ENCODE measurements around the gene PELI1. TPM values are rescaled to one million over a fixed set of nuclear protein-coding genes. Genes with fewer than 3 reads are reported as not detected.

PELI1 gene
- total and polyA plus RNA-seq, 2 experiments from 2014 or later: 30.5 to 62.9 TPM

- H3K27ac ChIP-seq: no peak overlapping the region
- H3K4me2 ChIP-seq: no peak overlapping the region
- no peaks in the 10 kb centered on the region for H3K27me3 ChIP-seq
- H3K9me2 ChIP-seq (replicated peaks; ENCODE audit: insufficient read depth): no peaks in the 10 kb centered on the region
- no peak for DNase-seq (ENCODE audit: low spot score)
- peaks cover 25% of the 10 kb centered on the region for H4K20me1 ChIP-seq (ENCODE audit: insufficient read depth, poor library complexity, severe bottlenecking)
- no peak overlapping the region for H3K4me3 ChIP-seq
- H3K79me2 ChIP-seq: peaks cover 100% of the 10 kb centered on the region
- WGBS (ENCODE audit: low lambda C conversion rate, missing lambda C conversion rate): 83% methylated on average over 7 of the region's 7 CpGs
- H3K9me3 ChIP-seq (ENCODE audit: low read depth): no peaks in the 10 kb centered on the region
- TF ChIP-seq CTCF (IDR thresholded peaks at IDR 0.05; ENCODE audit: poor library complexity): no peak
- no peak for TF ChIP-seq EZH2phosphoT487 (IDR thresholded peaks at IDR 0.05; ENCODE audit: low read depth, severe bottlenecking, unreplicated experiment)
- no peak for TF ChIP-seq EZH2 (IDR thresholded peaks at IDR 0.05; ENCODE audit: borderline replicate concordance)
- peaks cover 26% of the 10 kb centered on the region for H3K4me1 ChIP-seq (ENCODE audit: insufficient read depth)
- H3K36me3 ChIP-seq (replicated peaks; ENCODE audit: insufficient read depth, low read depth): no peaks in the 10 kb centered on the region
- no peak overlapping the region for H2AFZ ChIP-seq
Observed at GRCh38 chr2:64122358-64122757, 21.9 kb downstream of the PELI1 start.

- TF ChIP-seq CTCF (IDR thresholded peaks at IDR 0.05; ENCODE audit: poor library complexity) (no peak), EZH2 (IDR thresholded peaks at IDR 0.05; ENCODE audit: borderline replicate concordance) (no peak)
- H3K4me2 ChIP-seq: no peak overlapping the region
- no peaks in the 10 kb centered on the region for H3K9me3 ChIP-seq (ENCODE audit: low read depth)
- H3K79me2 ChIP-seq: peaks cover 100% of the 10 kb centered on the region
- DNase-seq (ENCODE audit: low spot score): no peak
- H3K4me3 ChIP-seq: no peak overlapping the region
- no peaks in the 10 kb centered on the region for H3K9me2 ChIP-seq (replicated peaks; ENCODE audit: insufficient read depth)
- no peak overlapping the region for H2AFZ ChIP-seq
- H3K27ac ChIP-seq: peak overlapping the region; percentile 38
- H3K27me3 ChIP-seq: no peaks in the 10 kb centered on the region
- 86% methylated on average over 6 of the region's 6 CpGs for WGBS (ENCODE audit: low lambda C conversion rate, missing lambda C conversion rate)
- no peaks in the 10 kb centered on the region for H3K36me3 ChIP-seq (replicated peaks; ENCODE audit: insufficient read depth, low read depth)
- H3K4me1 ChIP-seq (ENCODE audit: insufficient read depth): peaks cover 37% of the 10 kb centered on the region
- peaks cover 22% of the 10 kb centered on the region for H4K20me1 ChIP-seq (ENCODE audit: insufficient read depth, poor library complexity, severe bottlenecking)
Observed at GRCh38 chr2:64120928-64121327, 23.3 kb downstream of the PELI1 start.

GRCh38 chr2:64120008-64120407, 24.2 kb downstream of the PELI1 start:
- no peak overlapping the region for H2AFZ ChIP-seq
- WGBS (ENCODE audit: low lambda C conversion rate, missing lambda C conversion rate): 88% methylated on average over 2 of the region's 2 CpGs
- peaks cover 100% of the 10 kb centered on the region for H3K79me2 ChIP-seq
- H3K27me3 ChIP-seq: no peaks in the 10 kb centered on the region
- H4K20me1 ChIP-seq (ENCODE audit: insufficient read depth, poor library complexity, severe bottlenecking): peaks cover 22% of the 10 kb centered on the region
- peak overlapping the region; percentile 38 for H3K27ac ChIP-seq
- no peaks in the 10 kb centered on the region for H3K36me3 ChIP-seq (replicated peaks; ENCODE audit: insufficient read depth, low read depth)
- TF ChIP-seq EZH2 (IDR thresholded peaks at IDR 0.05; ENCODE audit: borderline replicate concordance) (no peak), CTCF (IDR thresholded peaks at IDR 0.05; ENCODE audit: poor library complexity) (no peak), EZH2phosphoT487 (IDR thresholded peaks at IDR 0.05; ENCODE audit: low read depth, severe bottlenecking, unreplicated experiment) (no peak)
- peak overlapping the region; percentile 38 for H3K4me2 ChIP-seq
- no peaks in the 10 kb centered on the region for H3K9me2 ChIP-seq (replicated peaks; ENCODE audit: insufficient read depth)
- peaks cover 46% of the 10 kb centered on the region for H3K4me1 ChIP-seq (ENCODE audit: insufficient read depth)
- no peak for DNase-seq (ENCODE audit: low spot score)
- no peaks in the 10 kb centered on the region for H3K9me3 ChIP-seq (ENCODE audit: low read depth)
- no peak overlapping the region for H3K4me3 ChIP-seq

GRCh38 chr2:64119369-64119768, 24.9 kb downstream of the PELI1 start:
- Histone ChIP-seq H3K4me2 (peak overlapping the region; percentile 38), H3K27me3 (no peaks in the 10 kb centered on the region), H3K9me2 (replicated peaks; ENCODE audit: insufficient read depth) (no peaks in the 10 kb centered on the region), H4K20me1 (ENCODE audit: insufficient read depth, poor library complexity, severe bottlenecking) (peaks cover 22% of the 10 kb centered on the region), H3K36me3 (replicated peaks; ENCODE audit: insufficient read depth, low read depth) (no peaks in the 10 kb centered on the region), H3K4me1 (ENCODE audit: insufficient read depth) (peaks cover 53% of the 10 kb centered on the region), H3K9me3 (ENCODE audit: low read depth) (no peaks in the 10 kb centered on the region), H3K79me2 (peaks cover 100% of the 10 kb centered on the region), H3K27ac (peak overlapping the region; percentile 38), H2AFZ (no peak overlapping the region), H3K4me3 (no peak overlapping the region)
- WGBS (ENCODE audit: low lambda C conversion rate, missing lambda C conversion rate): 64% methylated on average over 4 of the region's 4 CpGs
- DNase-seq (ENCODE audit: low spot score): no peak
- TF ChIP-seq EZH2 (IDR thresholded peaks at IDR 0.05; ENCODE audit: borderline replicate concordance) (no peak), CTCF (IDR thresholded peaks at IDR 0.05; ENCODE audit: poor library complexity) (no peak)

Measured in hepatocyte (in vitro differentiated cells).